Measurements from ENCODE around the gene PPP2R3B.
A peak's percentile ranks its signal among the peaks of the same experiment; 100 is the strongest.

PPP2R3B gene

DNA sequence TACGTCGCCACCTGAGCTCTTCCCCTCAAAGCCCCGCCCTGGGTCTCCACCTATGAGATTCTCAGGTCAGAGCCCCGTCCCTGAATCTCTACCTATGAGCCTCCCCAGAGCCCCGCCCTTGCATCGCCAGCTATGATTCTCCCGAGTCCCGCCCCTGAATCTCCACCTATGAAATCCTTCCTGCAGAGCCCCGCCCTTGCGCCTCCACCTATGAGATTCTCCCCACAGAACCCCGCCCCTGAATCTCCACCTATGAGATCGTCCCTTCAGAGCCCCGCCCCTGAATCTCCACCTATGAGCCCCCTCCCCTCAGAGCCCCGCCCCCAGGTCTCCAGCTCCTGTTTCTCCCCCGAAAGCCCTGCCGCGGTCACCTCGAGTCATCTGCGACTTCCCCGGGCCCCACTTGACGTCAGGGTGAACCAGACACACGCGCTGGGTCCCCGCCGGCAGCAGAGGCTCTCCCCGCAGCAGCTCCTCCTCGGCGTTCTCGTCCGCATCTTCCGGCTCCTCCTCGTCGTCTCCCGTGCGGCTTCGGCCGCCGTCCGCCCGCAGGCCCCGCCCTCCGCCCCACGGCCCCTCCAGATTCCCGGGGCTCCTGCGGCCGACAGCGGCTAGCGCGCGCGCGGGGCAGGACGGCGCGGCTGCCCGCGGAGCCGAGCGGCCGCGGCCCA is 68.5 kb downstream of the PPP2R3B start:
- H3K4me1 Mint-ChIP-seq (ENCODE audit: low read depth in 2 of 2) = peaks cover 19 to 27% of the 10 kb centered on the region in 2 donors
- H3K27ac Mint-ChIP-seq = peak overlapping the region; percentile 85 to 94
- no peaks in the 10 kb centered on the region for H3K27me3 Mint-ChIP-seq
- peak; percentile 98 to 99 (median 99) for DNase-seq
- H3K9me3 Mint-ChIP-seq = no peaks in the 10 kb centered on the region
- H3K4me3 Mint-ChIP-seq = peak overlapping the region; percentile 73 to 76
- H3K36me3 Mint-ChIP-seq (ENCODE audit: insufficient read depth) = peaks cover 48% of the 10 kb centered on the region
- ATAC-seq (replicated peaks) = peak; percentile 63

DNA sequence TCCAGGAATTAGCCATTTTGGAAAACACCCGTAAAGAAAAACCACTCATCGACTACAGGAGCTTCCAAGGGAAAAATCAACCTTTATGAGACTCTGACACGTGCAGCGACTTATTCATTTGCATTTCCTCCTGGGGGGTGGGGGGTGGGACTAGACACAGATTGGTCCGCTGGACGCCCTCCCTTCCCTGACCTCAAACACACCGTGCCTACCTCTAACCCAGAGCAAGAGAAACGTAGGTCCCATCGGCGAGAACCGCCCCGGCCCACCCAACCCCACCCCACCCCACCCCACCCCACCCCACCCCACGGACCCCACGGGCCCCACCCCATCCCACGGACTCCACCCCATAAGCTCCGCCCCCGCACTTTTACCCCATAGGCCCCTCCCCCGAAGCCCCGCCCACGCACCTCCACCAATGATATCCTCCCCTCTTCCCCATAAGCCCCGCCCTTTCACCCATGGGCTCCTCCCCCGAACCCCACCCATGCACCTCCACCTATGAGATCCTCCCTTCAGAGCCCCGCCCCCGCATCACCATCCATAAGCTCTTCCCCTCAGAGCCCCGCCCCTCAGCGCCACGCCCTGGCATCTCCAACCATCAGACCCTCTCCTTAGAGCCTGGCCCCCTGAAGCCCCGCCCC is 69.2 kb downstream of the PPP2R3B start:
- Mint-ChIP-seq H3K9me3 (no peaks in the 10 kb centered on the region), H3K4me1 (ENCODE audit: low read depth in 2 of 2) (peaks cover 13 to 20% of the 10 kb centered on the region in 2 donors), H3K27ac (peak overlapping the region; percentile 85 to 94), H3K4me3 (peak overlapping the region; percentile 73 to 76), H3K27me3 (no peaks in the 10 kb centered on the region), H3K36me3 (ENCODE audit: insufficient read depth) (peaks cover 43% of the 10 kb centered on the region)
- ATAC-seq (replicated peaks) (no peak), DNase-seq (no peak)

DNA sequence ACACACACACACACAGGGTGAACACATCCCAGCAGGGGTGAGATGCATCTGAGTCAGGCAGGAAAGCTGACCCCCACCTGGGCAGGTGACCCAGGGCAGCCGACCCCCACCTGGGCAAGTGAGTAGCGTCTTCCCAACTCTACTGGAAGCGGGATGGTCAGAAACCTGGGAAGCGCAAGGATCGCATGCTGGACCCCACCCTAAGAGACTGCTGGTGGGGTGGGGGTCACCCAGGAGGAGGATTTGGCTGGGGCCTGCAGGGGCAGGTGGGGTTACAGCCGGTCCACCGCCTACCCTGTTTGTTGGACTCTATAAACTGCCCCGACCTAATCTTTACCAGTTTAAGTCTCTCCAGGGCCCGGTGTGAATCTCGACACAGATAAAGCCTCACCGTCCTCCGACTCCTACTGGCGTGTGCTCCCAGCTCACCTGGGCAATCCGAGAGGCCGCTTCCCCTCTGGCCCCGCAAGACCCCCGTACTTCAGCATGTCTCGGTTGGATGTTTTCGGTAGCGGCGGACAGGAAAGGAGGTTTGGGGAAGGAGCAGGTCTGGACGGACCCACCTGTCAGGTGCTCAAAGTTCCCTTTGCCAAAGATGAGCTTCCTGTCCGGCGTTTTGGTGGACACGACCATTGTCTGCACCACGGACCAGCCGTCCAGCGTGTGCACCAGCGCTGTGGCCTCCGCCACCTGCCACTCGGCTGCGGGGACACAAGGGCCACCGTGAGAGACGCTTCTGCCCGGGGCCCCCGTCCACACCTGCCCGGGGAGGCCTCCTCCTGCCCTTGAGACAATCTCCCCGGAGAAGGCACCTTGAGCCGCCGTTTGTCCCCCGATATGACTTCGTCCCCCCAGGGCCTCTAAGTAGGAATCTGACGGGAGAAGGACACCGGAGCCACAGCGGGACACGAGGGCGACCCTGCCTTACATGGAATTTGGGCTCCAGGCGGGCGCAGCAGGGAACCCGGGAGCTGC is 70.1 kb downstream of the PPP2R3B start:
- ATAC-seq (replicated peaks) (no peak), DNase-seq (no peak)
- peak overlapping the region in 1 of 2 donors; percentile 47 for H3K27ac Mint-ChIP-seq
- peaks cover 44% of the 10 kb centered on the region for H3K36me3 Mint-ChIP-seq (ENCODE audit: insufficient read depth)
- H3K9me3 Mint-ChIP-seq = no peaks in the 10 kb centered on the region
- peaks cover 11 to 18% of the 10 kb centered on the region in 2 donors for H3K4me1 Mint-ChIP-seq (ENCODE audit: low read depth in 2 of 2)
- peak overlapping the region; percentile 4 to 73 for H3K4me3 Mint-ChIP-seq
- H3K27me3 Mint-ChIP-seq = no peaks in the 10 kb centered on the region

DNA sequence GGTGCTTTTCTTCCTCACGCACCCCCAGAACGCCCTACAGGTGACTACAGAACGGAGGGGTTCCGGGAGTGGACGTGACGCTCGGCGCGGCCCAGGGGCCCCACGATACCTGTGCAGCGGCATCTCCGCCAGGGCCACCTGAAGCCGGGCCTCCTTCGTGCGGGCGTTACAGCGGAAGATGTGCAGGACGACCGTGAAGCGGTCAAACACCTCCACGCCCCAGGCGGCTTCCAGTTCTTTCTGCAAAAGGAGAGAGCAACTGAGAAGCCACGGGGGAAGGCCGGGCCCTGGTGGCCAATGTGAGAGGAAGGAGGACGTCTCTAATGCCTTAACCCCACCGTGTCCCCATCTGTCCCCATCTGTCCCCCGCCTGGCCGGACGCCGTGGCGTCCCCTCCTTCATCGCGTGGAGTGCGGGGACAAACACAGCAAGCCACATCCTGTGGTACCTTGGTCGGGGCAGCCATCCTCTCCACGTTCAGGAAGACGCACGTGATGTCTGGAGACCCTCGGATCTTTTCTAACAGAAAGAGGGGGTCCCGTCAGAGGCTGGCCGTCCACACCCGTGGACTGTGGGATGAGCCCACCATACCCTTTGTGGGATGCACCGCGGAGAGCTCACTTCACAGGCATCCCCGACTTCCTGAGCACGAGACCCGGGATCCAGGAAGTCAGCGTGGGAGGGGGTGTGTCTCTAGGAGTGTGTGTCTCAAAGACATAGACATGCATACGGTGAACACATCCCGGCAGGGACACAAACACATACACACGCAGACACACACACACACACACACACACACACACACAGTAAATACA is 71.7 kb downstream of the PPP2R3B start:
- H3K4me1 Mint-ChIP-seq (ENCODE audit: low read depth in 2 of 2) = peaks cover 6 to 8% of the 10 kb centered on the region in 2 donors
- DNase-seq (no peak), ATAC-seq (replicated peaks) (no peak)
- H3K27ac Mint-ChIP-seq = no peak overlapping the region
- H3K36me3 Mint-ChIP-seq (ENCODE audit: insufficient read depth) = peaks cover 42% of the 10 kb centered on the region
- H3K9me3 Mint-ChIP-seq = no peaks in the 10 kb centered on the region
- no peaks in the 10 kb centered on the region for H3K27me3 Mint-ChIP-seq
- no peak overlapping the region for H3K4me3 Mint-ChIP-seq

DNA sequence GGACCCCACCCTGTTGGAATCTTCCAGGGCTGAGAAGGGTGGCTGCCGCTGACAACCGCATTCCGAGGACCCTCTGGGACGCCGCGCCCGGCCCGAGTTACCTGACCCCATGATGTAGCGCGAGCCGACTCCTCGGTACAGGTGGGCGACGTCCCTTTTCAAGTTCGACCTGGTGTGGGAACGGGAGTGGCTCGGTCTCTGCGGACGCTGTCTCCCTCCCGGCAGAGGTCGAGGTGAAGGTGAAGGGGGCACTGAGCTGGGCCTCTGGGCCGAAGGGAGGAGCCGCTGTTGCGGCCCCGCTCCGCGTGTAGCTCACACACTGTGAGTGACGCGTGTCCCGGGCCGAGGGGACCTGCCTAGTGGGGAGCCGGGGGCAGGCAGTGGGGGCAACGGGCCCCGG is 72.7 kb downstream of the PPP2R3B start:
- H3K4me1 Mint-ChIP-seq (ENCODE audit: low read depth in 2 of 2) = peaks cover 5 to 8% of the 10 kb centered on the region in 2 donors
- no peaks in the 10 kb centered on the region for H3K9me3 Mint-ChIP-seq
- no peak overlapping the region for H3K27ac Mint-ChIP-seq
- ATAC-seq (replicated peaks) (no peak), DNase-seq (no peak)
- peaks cover 47% of the 10 kb centered on the region for H3K36me3 Mint-ChIP-seq (ENCODE audit: insufficient read depth)
- H3K4me3 Mint-ChIP-seq = no peak overlapping the region
- no peaks in the 10 kb centered on the region for H3K27me3 Mint-ChIP-seq

DNA sequence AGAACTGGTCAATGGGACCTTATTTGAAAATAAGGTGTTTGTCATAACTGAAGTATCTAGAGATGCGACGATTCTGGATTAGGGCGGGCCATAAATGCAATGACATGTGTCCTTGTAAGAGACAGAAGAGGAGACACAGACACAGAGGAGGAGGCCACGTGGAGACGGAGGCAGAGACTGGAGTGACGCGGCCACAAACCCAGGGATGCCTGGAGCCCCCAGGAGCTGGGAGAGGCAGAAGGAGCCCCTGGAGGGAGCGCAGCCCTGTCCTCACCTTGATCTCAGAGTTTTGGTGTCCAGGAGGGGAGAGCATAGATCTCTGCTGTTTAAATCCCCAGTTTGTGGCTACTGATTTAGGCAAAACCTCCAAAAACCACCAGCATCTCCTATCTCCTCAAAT is 73.2 kb downstream of the PPP2R3B start:
- peaks cover 45% of the 10 kb centered on the region for H3K36me3 Mint-ChIP-seq (ENCODE audit: insufficient read depth)

DNA sequence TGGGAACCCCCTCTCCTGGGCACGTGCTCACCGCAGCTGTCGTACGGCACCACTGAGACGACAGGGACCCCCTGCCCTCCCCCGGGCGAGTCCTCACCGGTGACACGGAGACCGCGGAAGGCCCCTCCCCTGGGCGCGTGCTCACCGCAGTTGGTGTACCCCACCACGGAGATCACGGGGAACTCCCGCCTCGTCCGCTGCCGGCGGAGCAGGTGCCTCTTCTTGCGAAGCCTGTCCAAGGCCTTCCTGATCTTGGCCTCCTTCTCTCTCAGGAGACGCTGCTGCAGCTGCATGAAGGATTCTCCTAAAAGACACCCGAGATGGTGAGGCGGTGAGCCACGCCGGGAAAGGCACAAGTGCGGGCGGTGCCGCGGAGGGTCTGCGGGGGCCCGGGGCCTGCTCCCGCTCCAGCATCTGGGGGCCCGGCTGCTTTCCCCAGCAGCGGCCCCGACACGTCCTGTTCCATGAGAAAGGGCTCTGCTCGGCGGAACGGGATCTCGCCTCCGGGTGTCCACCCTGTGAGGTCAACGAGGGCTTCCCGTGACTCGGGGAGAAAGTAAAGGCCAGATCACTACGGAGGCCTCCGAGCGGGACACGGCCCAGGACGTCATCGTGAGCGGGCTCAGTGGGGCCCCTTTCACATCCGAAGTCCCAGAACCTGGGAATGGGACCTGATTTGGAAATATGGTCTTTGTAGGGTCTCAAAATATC is 73.9 kb downstream of the PPP2R3B start:
- no peak overlapping the region for H3K27ac Mint-ChIP-seq
- ATAC-seq (replicated peaks) (no peak), DNase-seq (no peak)
- H3K27me3 Mint-ChIP-seq = no peaks in the 10 kb centered on the region
- peaks cover 45% of the 10 kb centered on the region for H3K36me3 Mint-ChIP-seq (ENCODE audit: insufficient read depth)
- H3K9me3 Mint-ChIP-seq = no peaks in the 10 kb centered on the region
- H3K4me1 Mint-ChIP-seq (ENCODE audit: low read depth in 2 of 2) = peaks cover 2 to 5% of the 10 kb centered on the region in 2 donors
- H3K4me3 Mint-ChIP-seq = no peak overlapping the region

More for the DNA sequence above, 73.2 kb downstream of the PPP2R3B start:
- DNase-seq = no peak
- H3K4me3 Mint-ChIP-seq = no peak overlapping the region
- peaks cover 5 to 8% of the 10 kb centered on the region in 2 donors for H3K4me1 Mint-ChIP-seq (ENCODE audit: low read depth in 2 of 2)
- no peaks in the 10 kb centered on the region for H3K27me3 Mint-ChIP-seq
- ATAC-seq (replicated peaks) = no peak
- no peaks in the 10 kb centered on the region for H3K9me3 Mint-ChIP-seq
- no peak overlapping the region for H3K27ac Mint-ChIP-seq

DNA sequence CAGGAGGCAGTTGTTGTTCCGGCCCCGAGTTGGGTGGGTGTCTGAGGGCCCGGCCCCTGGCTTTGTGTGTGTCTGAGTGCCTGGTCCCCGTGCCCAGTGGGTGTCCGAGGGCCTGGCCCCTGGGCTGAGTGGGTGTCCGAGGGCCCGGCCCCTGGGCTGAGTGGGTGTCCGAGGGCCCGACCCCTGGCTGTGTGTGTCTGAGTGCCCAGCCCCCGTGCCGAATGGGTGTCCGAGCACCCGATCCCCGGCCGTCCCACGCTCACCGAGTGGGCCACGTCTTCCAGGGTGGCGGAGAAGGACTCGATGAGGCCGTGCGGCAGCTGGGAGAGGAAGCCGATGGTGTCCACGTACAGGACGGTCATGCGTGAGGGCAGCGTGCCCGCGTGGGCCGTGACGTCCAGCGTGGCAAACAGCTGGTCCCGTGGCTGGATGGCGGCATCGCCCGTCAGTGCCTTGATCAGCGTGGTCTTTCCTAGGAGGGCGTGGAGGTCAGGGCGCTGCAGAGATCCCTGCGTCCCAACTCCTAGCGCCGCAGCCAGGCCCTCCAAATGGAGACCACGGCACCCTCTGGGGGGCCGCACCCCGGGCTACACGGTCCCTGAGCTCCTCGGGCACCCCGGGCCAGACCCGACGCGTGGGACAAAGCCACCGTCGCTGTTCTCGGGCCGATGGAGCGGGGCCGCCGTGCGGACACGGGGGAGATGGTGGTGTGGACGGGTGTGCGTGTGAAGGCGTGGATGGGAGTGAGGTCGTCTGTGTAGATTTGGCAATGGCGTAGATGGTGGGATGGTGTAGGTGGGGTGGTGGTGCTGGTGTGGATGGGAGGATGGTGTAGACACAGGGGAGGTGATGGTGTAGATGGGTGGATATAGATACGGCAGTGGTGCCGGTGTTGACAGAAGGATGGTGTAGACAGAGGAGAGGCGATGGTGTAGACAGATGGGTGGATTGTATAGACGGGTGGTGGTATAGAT is 75.3 kb downstream of the PPP2R3B start:
- H3K4me1 Mint-ChIP-seq (ENCODE audit: low read depth in 2 of 2) = peaks cover 0 to 2% of the 10 kb centered on the region in 2 donors
- H3K9me3 Mint-ChIP-seq = no peaks in the 10 kb centered on the region
- H3K27me3 Mint-ChIP-seq = no peaks in the 10 kb centered on the region
- DNase-seq (no peak), ATAC-seq (replicated peaks) (no peak)
- peaks cover 52% of the 10 kb centered on the region for H3K36me3 Mint-ChIP-seq (ENCODE audit: insufficient read depth)
- no peak overlapping the region for H3K27ac Mint-ChIP-seq
- H3K4me3 Mint-ChIP-seq = no peak overlapping the region

DNA sequence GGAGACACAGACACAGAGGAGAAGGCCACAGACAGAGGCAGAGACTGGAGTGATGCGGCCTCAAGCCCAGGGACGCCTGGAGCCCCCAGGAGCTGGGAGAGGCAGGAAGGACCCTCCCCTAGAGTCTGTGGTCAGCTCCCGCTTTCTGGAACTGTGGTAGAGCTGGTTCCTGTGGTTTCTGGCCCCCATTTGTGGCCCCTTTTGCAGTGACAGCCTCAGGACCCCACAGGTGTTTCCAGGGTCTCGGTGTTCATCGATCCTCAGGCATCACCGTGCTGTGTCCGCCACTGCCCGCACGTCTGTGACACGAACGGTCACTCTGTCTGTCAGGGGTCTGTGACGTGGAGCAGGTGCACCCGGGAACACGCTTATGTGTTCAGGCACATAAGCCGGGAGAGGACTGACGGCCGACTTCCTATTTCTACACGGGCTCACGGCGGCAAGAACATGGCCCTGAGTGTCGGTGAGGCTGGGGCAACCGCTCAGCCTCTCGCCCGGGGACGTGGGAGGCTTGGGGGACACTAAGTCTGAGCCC is 76.0 kb downstream of the PPP2R3B start:
- Mint-ChIP-seq H3K27ac (no peak overlapping the region), H3K4me1 (ENCODE audit: low read depth in 2 of 2) (peaks cover 0 to 2% of the 10 kb centered on the region in 2 donors)

DNA sequence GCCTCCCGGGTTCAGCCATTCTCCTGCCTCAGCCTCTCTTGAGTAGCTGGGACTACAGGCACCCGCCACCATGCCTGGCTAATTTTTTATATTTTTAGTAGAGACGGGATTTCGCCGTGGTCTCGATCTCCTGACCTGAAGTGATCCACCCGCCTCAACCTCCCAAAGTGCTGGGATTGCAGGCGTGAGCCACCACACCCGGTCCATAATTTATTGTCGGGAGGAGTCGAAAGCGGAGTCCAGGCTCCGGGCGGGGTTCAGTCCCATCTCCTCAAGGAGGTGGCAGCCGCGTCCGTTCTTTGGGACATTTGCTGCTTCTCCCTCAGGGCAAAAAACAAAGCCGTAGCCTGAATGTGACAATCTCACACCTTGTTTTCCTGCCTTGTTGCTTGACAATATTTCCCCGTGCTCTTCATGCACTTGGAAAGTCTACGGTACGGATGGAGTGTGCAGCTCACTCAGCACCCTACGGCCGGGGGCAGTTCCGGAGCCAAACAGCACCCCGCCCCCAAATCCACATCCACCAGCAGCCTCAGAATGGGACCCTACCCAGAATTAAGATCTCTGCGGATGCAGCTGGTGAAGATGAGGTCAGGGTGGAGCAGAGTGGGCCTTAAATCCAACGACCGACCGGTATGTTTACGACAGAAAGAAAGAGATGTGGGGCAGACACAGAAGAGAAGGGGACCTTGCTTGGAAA is 77.7 kb downstream of the PPP2R3B start:
- H3K27me3 Mint-ChIP-seq = no peaks in the 10 kb centered on the region
- H3K27ac Mint-ChIP-seq = peak overlapping the region in 1 of 2 donors; percentile 46
- ATAC-seq (replicated peaks) = no peak
- peaks cover 0 to 2% of the 10 kb centered on the region in 2 donors for H3K4me1 Mint-ChIP-seq (ENCODE audit: low read depth in 2 of 2)
- no peak overlapping the region for H3K4me3 Mint-ChIP-seq
- H3K9me3 Mint-ChIP-seq = no peaks in the 10 kb centered on the region
- DNase-seq = no peak
- H3K36me3 Mint-ChIP-seq (ENCODE audit: insufficient read depth) = peaks cover 66% of the 10 kb centered on the region

More for the DNA sequence above, 76.0 kb downstream of the PPP2R3B start:
- DNase-seq (no peak), ATAC-seq (replicated peaks) (no peak)
- H3K27me3 Mint-ChIP-seq = no peaks in the 10 kb centered on the region
- peaks cover 58% of the 10 kb centered on the region for H3K36me3 Mint-ChIP-seq (ENCODE audit: insufficient read depth)
- H3K4me3 Mint-ChIP-seq = no peak overlapping the region
- no peaks in the 10 kb centered on the region for H3K9me3 Mint-ChIP-seq
